Stimulated activated CD4-positive, alpha-beta T cell treated with anti-CD3 and anti-CD28 coated beads, TNF-alpha, amount 100 ng/mL, for 4 hours (primary cell): ENCODE measurements around the gene KIF26B.

Source experiments
- DNase-seq, 3 experiments: peaks; one replicate each; pipeline ENCODE4 v3.0.0-alpha.2; 2020; ENCODE audit warnings: low read depth in 3 of 3

The KIF26B gene

GRCh38 chr1:245240648-245241165, 85.9 kb downstream of the KIF26B start:
- no peak for DNase-seq

GRCh38 chr1:245241526-245242130, 86.8 kb downstream of the KIF26B start:
- DNase-seq = no peak

- no peak for DNase-seq
These were observed 88.2 kb downstream of the KIF26B start for GRCh38 chr1:245242989-245243388.

GRCh38 chr1:245245021-245245667, 90.4 kb downstream of the KIF26B start:
- no peak for DNase-seq

GRCh38 chr1:245246433-245246832, 91.6 kb downstream of the KIF26B start:
- no peak for DNase-seq

GRCh38 chr1:245247356-245247755, 92.6 kb downstream of the KIF26B start:
- DNase-seq = no peak

GRCh38 chr1:245247801-245248200, 93.0 kb downstream of the KIF26B start:
- DNase-seq = no peak

GRCh38 chr1:245248231-245248731, 93.5 kb downstream of the KIF26B start:
- no peak for DNase-seq

- DNase-seq = no peak
These were observed 101.0 kb downstream of the KIF26B start for GRCh38 chr1:245255783-245256182.

- DNase-seq = no peak
These were observed 101.7 kb downstream of the KIF26B start for GRCh38 chr1:245256528-245256927.

GRCh38 chr1:245258271-245258920, 103.6 kb downstream of the KIF26B start:
- no peak for DNase-seq

- DNase-seq = no peak
These were observed 105.5 kb downstream of the KIF26B start for GRCh38 chr1:245260110-245260882.

- no peak for DNase-seq
These were observed 106.1 kb downstream of the KIF26B start for GRCh38 chr1:245260883-245261282.

GRCh38 chr1:245261786-245262185, 107.0 kb downstream of the KIF26B start:
- DNase-seq = no peak

- DNase-seq = no peak
These were observed 108.8 kb downstream of the KIF26B start for GRCh38 chr1:245263529-245264095.

GRCh38 chr1:245264226-245264625, 109.4 kb downstream of the KIF26B start:
- no peak for DNase-seq

- DNase-seq = no peak
These were observed 111.3 kb downstream of the KIF26B start for GRCh38 chr1:245266105-245266504.

GRCh38 chr1:245270063-245270462, 115.3 kb downstream of the KIF26B start:
- no peak for DNase-seq

GRCh38 chr1:245270972-245271371, 116.2 kb downstream of the KIF26B start:
- DNase-seq = no peak

GRCh38 chr1:245272676-245273075, 117.9 kb downstream of the KIF26B start:
- no peak for DNase-seq

- DNase-seq = no peak
These were observed 121.7 kb downstream of the KIF26B start for GRCh38 chr1:245276445-245276844.

- DNase-seq = no peak
These were observed 122.5 kb downstream of the KIF26B start for GRCh38 chr1:245277276-245277675.
